RWPE2 (cell line): ENCODE measurements around the gene USE1.
A peak's percentile ranks its signal among the peaks of the same experiment; 100 is the strongest.

ENCODE experiments used
- ATAC-seq: fragments of 200-7000 bp; cut with Tn5 transposase; 3 replicates; pipeline ENCODE4 v1.9.1; 2021; ENCODE audit warnings: low read depth
- DNase-seq: peaks from one replicate; pipeline ENCODE4 v3.0.0-alpha.2; 2020; ENCODE audit warnings: low spot score
- H3K27ac ChIP-seq: fragments of 450-650 bp; 2 replicates; pipeline ENCODE4 v1.5.1; 2017; ENCODE audit warnings: mild to moderate bottlenecking; ENCODE audit not compliant: poor library complexity, severe bottlenecking
- H3K27me3 ChIP-seq: fragments of 250-450 bp; sonication (Bioruptor Pico); 2 replicates; pipeline ENCODE4 v1.5.1; 2021; ENCODE audit warnings: mild to moderate bottlenecking, moderate library complexity; ENCODE audit not compliant: insufficient read depth, poor library complexity, severe bottlenecking
- H3K36me3 ChIP-seq: fragments of 250-450 bp; sonication (Bioruptor Pico); 2 replicates; pipeline ENCODE4 v1.5.1; 2020; ENCODE audit warnings: low read depth, mild to moderate bottlenecking, moderate library complexity
- H3K4me1 ChIP-seq: fragments of 250-450 bp; sonication (Bioruptor Pico); 2 replicates; pipeline ENCODE4 v1.5.1; 2021; ENCODE audit warnings: mild to moderate bottlenecking, moderate library complexity; ENCODE audit not compliant: insufficient read depth, poor library complexity, severe bottlenecking
- H3K4me3 ChIP-seq: fragments of 250-450 bp; sonication (Bioruptor Pico); 2 replicates; pipeline ENCODE4 v1.5.1; 2021; ENCODE audit warnings: mild to moderate bottlenecking, moderate library complexity; ENCODE audit not compliant: severe bottlenecking
- H3K9me3 ChIP-seq: fragments of 250-450 bp; sonication (Bioruptor Pico); 2 replicates; pipeline ENCODE4 v1.5.1; 2021; ENCODE audit warnings: mild to moderate bottlenecking, moderate library complexity; ENCODE audit not compliant: severe bottlenecking
- CTCF ChIP-seq: fragments of 450-650 bp; IDR thresholded peaks from one replicate; pipeline ENCODE4 v1.5.1; 2017; ENCODE audit warnings: mild to moderate bottlenecking, moderate library complexity; ENCODE audit not compliant: poor library complexity, severe bottlenecking

Gene USE1

GRCh38 chr19:17248011-17248776 is 33.0 kb downstream of the USE1 start:
- Histone ChIP-seq H3K9me3 (no peaks in the 10 kb centered on the region), H3K4me1 (peaks cover 39% of the 10 kb centered on the region), H3K27me3 (no peaks in the 10 kb centered on the region), H3K27ac (peak overlapping the region; percentile 84), H3K4me3 (no peak overlapping the region), H3K36me3 (no peaks in the 10 kb centered on the region)
- ATAC-seq (peak; percentile 67), DNase-seq (no peak)
- TF ChIP-seq CTCF: no peak

GRCh38 chr19:17249887-17250548 is 34.9 kb downstream of the USE1 start:
- no peak for ATAC-seq
- H3K27ac ChIP-seq: peak overlapping the region; percentile 84
- no peak overlapping the region for H3K4me3 ChIP-seq
- no peak for TF ChIP-seq CTCF
- no peaks in the 10 kb centered on the region for H3K9me3 ChIP-seq
- H3K36me3 ChIP-seq: no peaks in the 10 kb centered on the region
- H3K4me1 ChIP-seq: peaks cover 39% of the 10 kb centered on the region
- no peak for DNase-seq
- H3K27me3 ChIP-seq: no peaks in the 10 kb centered on the region

- H3K9me3 ChIP-seq: no peaks in the 10 kb centered on the region
- no peak for TF ChIP-seq CTCF
- H3K4me1 ChIP-seq: peaks cover 3% of the 10 kb centered on the region
- H3K27ac ChIP-seq: no peak overlapping the region
- H3K27me3 ChIP-seq: no peaks in the 10 kb centered on the region
- DNase-seq (no peak), ATAC-seq (no peak)
- H3K36me3 ChIP-seq: no peaks in the 10 kb centered on the region
- no peak overlapping the region for H3K4me3 ChIP-seq
These were observed 39.5 kb downstream of the USE1 start for GRCh38 chr19:17254636-17255035.

- H3K9me3 ChIP-seq: no peaks in the 10 kb centered on the region
- no peak overlapping the region for H3K27ac ChIP-seq
- no peaks in the 10 kb centered on the region for H3K27me3 ChIP-seq
- H3K4me3 ChIP-seq: no peak overlapping the region
- peak; percentile 50; the same call in 2 of the 3 replicates for ATAC-seq
- no peaks in the 10 kb centered on the region for H3K4me1 ChIP-seq
- no peak for TF ChIP-seq CTCF
- no peak for DNase-seq
- H3K36me3 ChIP-seq: no peaks in the 10 kb centered on the region
These were observed 40.0 kb downstream of the USE1 start for GRCh38 chr19:17255150-17255621.
